GM19463 (cell line): ENCODE measurements around the gene DCLK2.
A peak's percentile ranks its signal among the peaks of the same experiment; 100 is the strongest.

Experiments
- ATAC-seq: cut with Tn5 transposase; IDR thresholded peaks from one replicate; pipeline ENCODE4 v1.9.1; 2021; ENCODE audit warnings: mild to moderate bottlenecking, moderate library complexity; ENCODE audit not compliant: unreplicated experiment

DCLK2 gene

GRCh38 chr4:150115851-150116250, 37.6 kb downstream of the DCLK2 start:
- no peak for ATAC-seq

GRCh38 chr4:150116506-150116905, 38.3 kb downstream of the DCLK2 start:
- ATAC-seq = no peak

GRCh38 chr4:150117094-150117493, 38.8 kb downstream of the DCLK2 start:
- no peak for ATAC-seq

- no peak for ATAC-seq
Measured at GRCh38 chr4:150117629-150118028, 39.4 kb downstream of the DCLK2 start.

GRCh38 chr4:150119492-150119891, 41.2 kb downstream of the DCLK2 start:
- ATAC-seq = no peak

- no peak for ATAC-seq
Measured at GRCh38 chr4:150123087-150123486, 44.8 kb downstream of the DCLK2 start.

GRCh38 chr4:150123796-150124677, 45.8 kb downstream of the DCLK2 start:
- no peak for ATAC-seq

GRCh38 chr4:150126201-150126863, 48.1 kb downstream of the DCLK2 start:
- peak; percentile 17 for ATAC-seq

GRCh38 chr4:150126864-150127203, 48.6 kb downstream of the DCLK2 start:
- peak; percentile 74 for ATAC-seq

- no peak for ATAC-seq
Measured at GRCh38 chr4:150127757-150128156, 49.5 kb downstream of the DCLK2 start.

GRCh38 chr4:150130933-150131332, 52.7 kb downstream of the DCLK2 start:
- ATAC-seq = no peak

- no peak for ATAC-seq
Measured at GRCh38 chr4:150131581-150132228, 53.5 kb downstream of the DCLK2 start.

- ATAC-seq = no peak
Measured at GRCh38 chr4:150133605-150134004, 55.4 kb downstream of the DCLK2 start.

- ATAC-seq = no peak
Measured at GRCh38 chr4:150135134-150135772, 57.0 kb downstream of the DCLK2 start.

- ATAC-seq = no peak
Measured at GRCh38 chr4:150136036-150136435, 57.8 kb downstream of the DCLK2 start.

GRCh38 chr4:150136481-150136880, 58.2 kb downstream of the DCLK2 start:
- ATAC-seq = no peak

GRCh38 chr4:150139297-150139865, 61.1 kb downstream of the DCLK2 start:
- ATAC-seq = no peak

GRCh38 chr4:150140774-150141400, 62.6 kb downstream of the DCLK2 start:
- ATAC-seq = no peak

GRCh38 chr4:150141756-150142155, 63.5 kb downstream of the DCLK2 start:
- no peak for ATAC-seq

GRCh38 chr4:150142831-150143230, 64.6 kb downstream of the DCLK2 start:
- ATAC-seq = no peak
